ENCODE data around the gene NRG3. TPM values are rescaled to one million over a fixed set of nuclear protein-coding genes. Genes with fewer than 3 reads are reported as not detected.

Gene NRG3
- total RNA-seq, 1 donor from 2014 or later, result 8.2 TPM

DNA sequence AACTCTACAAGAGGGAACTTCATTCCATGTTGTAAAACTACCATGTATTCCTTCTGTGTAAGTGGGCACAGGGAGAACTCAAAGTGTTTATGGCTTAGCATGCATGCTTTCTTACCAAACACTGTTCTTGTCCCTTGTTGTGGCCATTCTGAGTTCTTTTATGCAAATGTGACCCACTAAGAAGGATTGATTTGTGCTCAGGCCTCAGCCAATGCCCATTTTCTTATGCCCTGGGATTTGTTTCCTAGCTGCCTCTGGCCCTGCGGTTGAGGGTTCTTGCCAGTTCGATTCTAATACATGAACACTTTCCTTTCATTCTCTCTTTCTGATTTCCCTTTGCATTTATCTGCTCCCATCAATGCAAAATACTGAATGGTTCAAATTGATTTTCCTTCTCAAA, 316.7 kb downstream of the NRG3 start:
- no peaks in the 10 kb centered on the region for H3K36me3 Mint-ChIP-seq (ENCODE audit: low read depth, unreplicated experiment)
- no peak for TF ChIP-seq CTCF (IDR thresholded peaks at IDR 0.05; ENCODE audit: unreplicated experiment)
- no peaks in the 10 kb centered on the region for H3K9me3 Mint-ChIP-seq (ENCODE audit: unreplicated experiment)
- no peaks in the 10 kb centered on the region for H3K27me3 Mint-ChIP-seq (ENCODE audit: unreplicated experiment)
- no peak for DNase-seq (ENCODE audit: low spot score)
- H3K4me1 Mint-ChIP-seq (ENCODE audit: unreplicated experiment), result no peaks in the 10 kb centered on the region
- H3K4me3 Mint-ChIP-seq (ENCODE audit: unreplicated experiment), result no peak overlapping the region
- H3K27ac Mint-ChIP-seq (ENCODE audit: unreplicated experiment), result no peak overlapping the region

DNA sequence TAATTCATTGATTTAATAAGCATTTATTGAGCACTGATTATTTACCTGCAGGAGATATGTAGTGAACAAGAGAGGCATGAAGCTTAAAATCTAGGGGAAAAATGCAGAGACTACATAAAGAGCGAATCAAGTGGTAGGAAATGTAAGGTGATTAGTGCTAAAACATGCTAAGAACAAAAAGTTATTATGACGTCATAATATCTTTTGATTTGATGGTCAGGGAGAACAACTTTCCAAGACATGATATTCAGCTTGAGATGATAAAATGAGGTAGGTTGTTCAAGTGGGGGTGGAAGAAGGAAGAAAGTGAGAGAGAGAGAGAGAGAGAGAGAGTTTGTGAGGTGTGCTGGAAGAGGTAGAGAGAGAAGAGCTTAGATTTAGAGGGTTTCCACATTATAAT, 317.7 kb downstream of the NRG3 start:
- Mint-ChIP-seq H3K9me3 (ENCODE audit: unreplicated experiment) (no peaks in the 10 kb centered on the region), H3K4me3 (ENCODE audit: unreplicated experiment) (no peak overlapping the region), H3K27me3 (ENCODE audit: unreplicated experiment) (no peaks in the 10 kb centered on the region), H3K4me1 (ENCODE audit: unreplicated experiment) (no peaks in the 10 kb centered on the region), H3K36me3 (ENCODE audit: low read depth, unreplicated experiment) (no peaks in the 10 kb centered on the region), H3K27ac (ENCODE audit: unreplicated experiment) (no peak overlapping the region)
- DNase-seq (ENCODE audit: low spot score), result no peak
- no peak for TF ChIP-seq CTCF (IDR thresholded peaks at IDR 0.05; ENCODE audit: unreplicated experiment)

DNA sequence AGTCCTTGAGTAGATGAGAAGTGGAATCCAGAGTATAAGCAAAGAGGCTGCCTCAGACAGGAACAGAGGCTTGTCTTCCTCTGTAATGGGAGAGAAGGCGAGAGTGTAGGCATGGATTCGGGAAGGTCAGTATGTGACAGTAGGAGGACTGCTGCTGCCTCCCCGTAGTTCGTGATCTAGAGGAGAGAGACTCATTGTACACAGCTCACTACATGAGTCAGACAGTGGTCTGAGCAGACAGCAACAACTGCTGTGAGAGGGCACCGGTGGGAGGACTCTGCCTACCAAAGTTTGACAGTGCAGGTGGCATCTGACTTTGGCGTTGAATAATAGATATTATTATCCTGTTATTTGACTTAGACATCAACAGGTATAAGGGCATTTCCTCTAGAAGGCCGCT, 319.4 kb downstream of the NRG3 start:
- Mint-ChIP-seq H3K4me3 (ENCODE audit: unreplicated experiment) (no peak overlapping the region), H3K36me3 (ENCODE audit: low read depth, unreplicated experiment) (no peaks in the 10 kb centered on the region), H3K27me3 (ENCODE audit: unreplicated experiment) (no peaks in the 10 kb centered on the region), H3K9me3 (ENCODE audit: unreplicated experiment) (no peaks in the 10 kb centered on the region), H3K4me1 (ENCODE audit: unreplicated experiment) (no peaks in the 10 kb centered on the region), H3K27ac (ENCODE audit: unreplicated experiment) (no peak overlapping the region)
- TF ChIP-seq CTCF (IDR thresholded peaks at IDR 0.05; ENCODE audit: unreplicated experiment), result no peak
- DNase-seq (ENCODE audit: low spot score), result no peak

DNA sequence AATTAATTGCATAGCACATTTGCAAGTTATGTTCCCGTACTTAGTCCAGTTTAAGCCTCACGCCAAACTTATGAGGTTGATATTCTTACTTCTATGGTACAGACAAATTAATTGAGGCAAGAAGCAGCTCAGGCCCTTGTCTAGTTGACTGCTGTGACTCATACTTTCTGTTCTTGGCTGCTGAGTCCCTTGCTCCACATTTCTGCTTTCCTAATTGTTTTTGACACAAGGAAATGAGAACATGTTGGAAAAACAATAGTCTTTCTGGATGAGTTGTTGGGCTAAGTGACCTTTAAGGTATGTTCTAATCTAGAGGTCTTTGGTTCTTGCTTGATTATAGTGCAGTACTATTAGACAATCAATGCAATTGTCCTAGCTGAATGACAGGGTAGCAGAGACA, 331.8 kb downstream of the NRG3 start:
- no peak overlapping the region for H3K4me3 Mint-ChIP-seq (ENCODE audit: unreplicated experiment)
- peaks cover 18% of the 10 kb centered on the region for H3K4me1 Mint-ChIP-seq (ENCODE audit: unreplicated experiment)
- TF ChIP-seq CTCF (IDR thresholded peaks at IDR 0.05; ENCODE audit: unreplicated experiment), result no peak
- H3K9me3 Mint-ChIP-seq (ENCODE audit: unreplicated experiment), result no peaks in the 10 kb centered on the region
- DNase-seq (ENCODE audit: low spot score), result no peak
- H3K27me3 Mint-ChIP-seq (ENCODE audit: unreplicated experiment), result peaks cover 2% of the 10 kb centered on the region
- no peak overlapping the region for H3K27ac Mint-ChIP-seq (ENCODE audit: unreplicated experiment)
- no peaks in the 10 kb centered on the region for H3K36me3 Mint-ChIP-seq (ENCODE audit: low read depth, unreplicated experiment)

- Mint-ChIP-seq H3K9me3 (ENCODE audit: unreplicated experiment) (no peaks in the 10 kb centered on the region), H3K27ac (ENCODE audit: unreplicated experiment) (no peak overlapping the region), H3K4me3 (ENCODE audit: unreplicated experiment) (no peak overlapping the region), H3K27me3 (ENCODE audit: unreplicated experiment) (peaks cover 2% of the 10 kb centered on the region), H3K36me3 (ENCODE audit: low read depth, unreplicated experiment) (no peaks in the 10 kb centered on the region), H3K4me1 (ENCODE audit: unreplicated experiment) (peaks cover 13% of the 10 kb centered on the region)
- TF ChIP-seq CTCF (IDR thresholded peaks at IDR 0.05; ENCODE audit: unreplicated experiment), result no peak
- DNase-seq (ENCODE audit: low spot score), result no peak
Observed at GRCh38 chr10:82208726-82209125, 333.7 kb downstream of the NRG3 start.
